Parathyroid adenoma (tissue), 2 donors: ENCODE results near the gene ISCU.

Experiments used
- H2AFZ ChIP-seq: fragments of 300-600 bp; sonication (generic); one replicate; pipeline ENCODE4 v1.7.0; 2017; ENCODE audit warnings: antibody characterized with exemption, mild to moderate bottlenecking
- H3K27ac ChIP-seq: fragments of 300-600 bp; sonication (generic); one replicate; pipeline ENCODE4 v1.7.0; 2017
- H3K27me3 ChIP-seq: fragments of 300-600 bp; sonication (generic); one replicate; pipeline ENCODE4 v1.7.0; 2017; ENCODE audit warnings: low read length; ENCODE audit not compliant: control insufficient read depth, insufficient read depth
- H3K36me3 ChIP-seq: fragments of 300-600 bp; sonication (generic); one replicate; pipeline ENCODE4 v1.7.0; 2017; ENCODE audit warnings: low read length; ENCODE audit not compliant: control insufficient read depth, insufficient read depth
- H3K4me1 ChIP-seq: fragments of 300-600 bp; sonication (generic); one replicate; pipeline ENCODE4 v1.7.0; 2017; ENCODE audit warnings: control low read depth
- H3K4me2 ChIP-seq: fragments of 300-600 bp; sonication (generic); one replicate; pipeline ENCODE4 v1.7.0; 2017; ENCODE audit warnings: low read length
- H3K4me3 ChIP-seq: fragments of 300-600 bp; sonication (generic); one replicate; pipeline ENCODE4 v1.7.0; 2017; ENCODE audit warnings: low read depth, low read length
- H3K79me2 ChIP-seq: fragments of 300-600 bp; sonication (generic); one replicate; pipeline ENCODE4 v1.7.0; 2017; ENCODE audit warnings: control low read depth
- H3K9ac ChIP-seq: fragments of 300-600 bp; sonication (generic); one replicate; pipeline ENCODE4 v1.7.0; 2017; ENCODE audit warnings: mild to moderate bottlenecking
- H3K9me3 ChIP-seq: fragments of 300-600 bp; sonication (generic); one replicate; pipeline ENCODE4 v1.7.0; 2017; ENCODE audit warnings: low read length; ENCODE audit not compliant: control insufficient read depth
- TF ChIP-seq, protein P1 (sequence below): fragments of 300-600 bp; sonication (generic); IDR thresholded peaks from one replicate; pipeline ENCODE4 v1.7.0; 2017; ENCODE audit warnings: antibody characterized with exemption, mild to moderate bottlenecking
- donor health status: primary hyperparathyroidism.

Gene ISCU

DNA sequence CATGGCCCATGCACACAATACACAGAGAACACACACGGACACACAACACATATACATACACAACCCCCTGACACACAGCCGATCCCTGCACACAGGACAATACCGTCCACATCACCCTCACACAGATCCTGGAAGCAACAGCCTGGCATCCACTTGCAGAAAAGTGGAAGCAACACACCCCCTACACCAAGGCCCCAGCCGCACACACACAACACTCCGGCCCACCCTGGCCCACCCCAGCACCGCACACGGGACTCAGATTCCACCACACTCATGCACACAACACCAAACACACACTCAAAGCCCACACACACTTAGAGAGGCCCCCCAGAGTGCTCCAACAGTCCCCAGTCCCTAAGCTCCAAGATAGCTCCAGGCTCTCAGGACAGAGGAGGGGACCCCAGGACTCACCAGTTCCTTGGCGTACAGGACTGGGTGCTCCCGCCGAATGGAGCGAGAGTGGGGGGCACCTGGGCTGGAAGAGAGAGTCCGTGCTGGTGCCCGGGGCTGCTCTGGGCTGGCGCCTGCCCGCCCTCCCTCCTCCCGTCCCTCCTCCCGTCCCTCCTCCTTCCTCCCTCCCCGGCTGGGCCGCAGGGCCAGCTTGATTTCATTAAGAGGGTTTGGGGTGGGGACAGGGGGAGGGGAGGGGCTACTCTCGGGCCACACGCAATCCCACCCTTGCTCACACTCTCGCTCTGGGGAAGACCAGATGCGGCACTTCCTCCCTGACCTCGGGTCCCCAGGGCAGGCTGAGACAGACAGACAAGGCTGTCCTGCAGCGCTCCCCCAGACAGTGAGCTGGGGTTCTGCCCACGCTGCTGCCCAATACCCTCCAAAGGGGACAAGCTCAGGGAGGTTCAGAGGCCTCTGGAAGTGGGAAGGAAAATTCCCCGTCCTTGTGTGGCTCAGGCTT, 35.4 kb downstream of the ISCU start, which contains the start of gene TMEM119:
TMEM119 (minus strand) TSS at position 526 of the 913 bp plus-strand sequence. CDS start 5,701 bp downstream, outside the sequence.
- H3K4me1 ChIP-seq, result no peaks in the 10 kb centered on the region
- H3K4me3 ChIP-seq, result no peak within 1 kb of the TSS
- H3K36me3 ChIP-seq, result no peaks in the 10 kb centered on the region
- TF ChIP-seq, protein P1, sequence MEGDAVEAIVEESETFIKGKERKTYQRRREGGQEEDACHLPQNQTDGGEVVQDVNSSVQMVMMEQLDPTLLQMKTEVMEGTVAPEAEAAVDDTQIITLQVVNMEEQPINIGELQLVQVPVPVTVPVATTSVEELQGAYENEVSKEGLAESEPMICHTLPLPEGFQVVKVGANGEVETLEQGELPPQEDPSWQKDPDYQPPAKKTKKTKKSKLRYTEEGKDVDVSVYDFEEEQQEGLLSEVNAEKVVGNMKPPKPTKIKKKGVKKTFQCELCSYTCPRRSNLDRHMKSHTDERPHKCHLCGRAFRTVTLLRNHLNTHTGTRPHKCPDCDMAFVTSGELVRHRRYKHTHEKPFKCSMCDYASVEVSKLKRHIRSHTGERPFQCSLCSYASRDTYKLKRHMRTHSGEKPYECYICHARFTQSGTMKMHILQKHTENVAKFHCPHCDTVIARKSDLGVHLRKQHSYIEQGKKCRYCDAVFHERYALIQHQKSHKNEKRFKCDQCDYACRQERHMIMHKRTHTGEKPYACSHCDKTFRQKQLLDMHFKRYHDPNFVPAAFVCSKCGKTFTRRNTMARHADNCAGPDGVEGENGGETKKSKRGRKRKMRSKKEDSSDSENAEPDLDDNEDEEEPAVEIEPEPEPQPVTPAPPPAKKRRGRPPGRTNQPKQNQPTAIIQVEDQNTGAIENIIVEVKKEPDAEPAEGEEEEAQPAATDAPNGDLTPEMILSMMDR, result no peak
- no peak within 1 kb of the TSS for H3K9ac ChIP-seq
- no peak within 1 kb of the TSS for H2AFZ ChIP-seq
- H3K79me2 ChIP-seq, result no peaks in the 10 kb centered on the region
- no peak within 1 kb of the TSS for H3K4me2 ChIP-seq
- no peak within 1 kb of the TSS for H3K27ac ChIP-seq
- H3K9me3 ChIP-seq, result no peaks in the 10 kb centered on the region
- H3K27me3 ChIP-seq, result no peaks in the 10 kb centered on the region

DNA sequence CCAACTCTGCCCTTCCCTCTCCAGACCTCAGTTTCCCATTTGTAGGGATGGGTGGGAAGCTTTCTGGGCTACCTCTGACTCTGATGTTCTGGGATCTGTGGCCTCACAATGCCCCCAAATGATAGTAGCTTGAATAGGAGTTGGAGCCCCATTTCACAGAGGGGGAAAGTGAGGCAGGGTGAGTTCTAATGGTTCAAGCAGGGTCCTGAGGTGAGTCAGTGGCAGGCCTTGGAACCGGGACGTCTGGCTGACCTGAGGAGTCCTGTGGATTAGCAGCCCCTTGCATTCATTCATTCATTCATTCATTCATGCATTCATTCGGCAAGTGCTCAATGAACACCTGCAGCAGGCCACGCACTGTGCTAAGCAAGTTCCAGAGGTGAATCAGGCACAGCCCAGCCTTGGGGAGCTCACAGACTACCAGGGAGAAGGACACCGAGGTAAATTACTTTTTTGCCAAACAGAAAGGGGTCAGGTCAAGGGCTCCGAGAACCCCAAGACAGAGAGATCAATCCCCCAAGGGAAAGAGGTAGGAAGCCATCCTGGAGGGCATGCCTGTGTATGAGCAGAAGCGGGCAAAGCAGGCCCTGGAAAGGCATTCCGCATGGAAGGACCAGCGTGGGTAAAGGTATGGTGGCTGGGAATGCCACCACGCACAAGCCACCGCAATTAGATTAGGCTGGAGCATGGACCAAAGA, 36.3 kb downstream of the ISCU start:
- Histone ChIP-seq H3K9ac (no peak overlapping the region), H2AFZ (no peak overlapping the region), H3K27me3 (no peaks in the 10 kb centered on the region), H3K36me3 (no peaks in the 10 kb centered on the region), H3K4me2 (no peak overlapping the region), H3K4me1 (no peaks in the 10 kb centered on the region), H3K9me3 (no peaks in the 10 kb centered on the region), H3K79me2 (no peaks in the 10 kb centered on the region), H3K4me3 (no peak overlapping the region), H3K27ac (no peak overlapping the region)
- TF ChIP-seq, protein P1, result no peak

DNA sequence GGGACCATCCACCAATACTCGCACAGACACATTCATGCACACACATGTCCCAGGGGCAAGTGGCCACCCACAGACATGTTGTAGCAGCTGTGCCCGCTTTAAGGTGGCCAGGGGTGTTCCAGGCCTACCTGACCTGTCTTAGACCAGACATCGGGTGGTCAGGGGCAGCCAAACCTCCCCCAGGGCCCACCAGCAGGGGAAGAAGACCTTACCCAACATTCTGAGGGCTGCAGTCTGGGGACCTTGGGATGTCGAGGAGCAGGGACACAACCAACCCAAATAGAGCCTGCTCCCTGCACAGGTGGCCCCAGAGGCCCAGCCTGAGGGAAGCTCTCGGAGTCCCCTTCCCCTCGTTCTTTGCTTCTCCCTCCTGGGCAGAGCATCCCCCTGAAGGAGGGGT, 37.1 kb downstream of the ISCU start:
- Histone ChIP-seq H3K27ac (no peak overlapping the region), H3K9ac (no peak overlapping the region), H3K4me3 (no peak overlapping the region), H3K79me2 (no peaks in the 10 kb centered on the region), H3K27me3 (no peaks in the 10 kb centered on the region), H2AFZ (no peak overlapping the region), H3K4me2 (no peak overlapping the region), H3K36me3 (no peaks in the 10 kb centered on the region), H3K9me3 (no peaks in the 10 kb centered on the region), H3K4me1 (peaks cover 2% of the 10 kb centered on the region)
- TF ChIP-seq, protein P1, result no peak

DNA sequence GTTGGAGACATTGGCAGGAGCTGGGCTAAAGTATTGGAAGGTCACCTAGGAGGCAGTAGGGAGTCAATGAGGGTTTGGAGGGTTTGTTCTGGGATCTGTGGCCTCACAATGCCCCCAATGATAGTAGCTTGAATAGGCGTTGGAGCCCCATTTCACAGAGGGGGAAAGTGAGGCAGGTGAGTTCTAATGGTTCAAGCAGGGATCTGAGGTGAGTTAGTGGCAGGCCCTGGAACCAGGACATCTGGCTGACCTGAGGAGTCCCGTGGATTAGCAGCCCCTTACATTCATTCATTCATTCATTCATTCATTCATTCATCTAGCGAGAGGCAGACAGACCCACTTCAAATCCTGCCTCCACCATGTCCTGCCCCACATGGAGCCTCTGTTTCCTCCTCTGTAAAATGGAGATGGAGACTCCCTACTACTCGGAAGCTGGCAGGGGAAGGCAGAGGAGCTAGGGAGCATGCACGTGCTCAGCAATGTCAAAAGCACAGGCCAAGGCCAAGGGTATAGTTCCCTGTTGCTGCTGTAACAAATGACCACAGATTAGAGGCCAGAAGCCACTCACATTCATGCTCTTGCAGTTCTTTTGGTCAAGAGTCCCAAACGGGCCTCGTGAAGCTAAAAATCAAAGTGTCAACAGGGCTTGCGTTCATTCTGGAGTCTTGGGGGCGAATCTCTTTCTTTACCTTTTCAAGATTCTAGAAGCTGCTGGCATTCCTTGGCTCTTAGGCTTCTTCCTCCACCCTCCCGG, 37.7 kb downstream of the ISCU start:
- no peaks in the 10 kb centered on the region for H3K36me3 ChIP-seq
- TF ChIP-seq, protein P1, result no peak

More for the DNA sequence above, 37.7 kb downstream of the ISCU start:
- H2AFZ ChIP-seq, result no peak overlapping the region
- H3K4me2 ChIP-seq, result no peak overlapping the region
- peaks cover 3% of the 10 kb centered on the region for H3K4me1 ChIP-seq
- H3K27ac ChIP-seq, result no peak overlapping the region
- no peaks in the 10 kb centered on the region for H3K79me2 ChIP-seq
- H3K27me3 ChIP-seq, result no peaks in the 10 kb centered on the region
- H3K9me3 ChIP-seq, result no peaks in the 10 kb centered on the region
- H3K4me3 ChIP-seq, result no peak overlapping the region
- no peak overlapping the region for H3K9ac ChIP-seq
